ENCODE data around the gene BMPR1A. TPM values are rescaled to one million over a fixed set of nuclear protein-coding genes. Genes with fewer than 3 reads are reported as not detected.
"Not testable (repeated sequence)": the region's sequence is repeated elsewhere in the genome, so short reads cannot be mapped to it uniquely, and the experiment has no call there.

BMPR1A gene
- total and polyA plus RNA-seq, 2 experiments from 2014 or later: 14.2 to 82.5 TPM

DNA sequence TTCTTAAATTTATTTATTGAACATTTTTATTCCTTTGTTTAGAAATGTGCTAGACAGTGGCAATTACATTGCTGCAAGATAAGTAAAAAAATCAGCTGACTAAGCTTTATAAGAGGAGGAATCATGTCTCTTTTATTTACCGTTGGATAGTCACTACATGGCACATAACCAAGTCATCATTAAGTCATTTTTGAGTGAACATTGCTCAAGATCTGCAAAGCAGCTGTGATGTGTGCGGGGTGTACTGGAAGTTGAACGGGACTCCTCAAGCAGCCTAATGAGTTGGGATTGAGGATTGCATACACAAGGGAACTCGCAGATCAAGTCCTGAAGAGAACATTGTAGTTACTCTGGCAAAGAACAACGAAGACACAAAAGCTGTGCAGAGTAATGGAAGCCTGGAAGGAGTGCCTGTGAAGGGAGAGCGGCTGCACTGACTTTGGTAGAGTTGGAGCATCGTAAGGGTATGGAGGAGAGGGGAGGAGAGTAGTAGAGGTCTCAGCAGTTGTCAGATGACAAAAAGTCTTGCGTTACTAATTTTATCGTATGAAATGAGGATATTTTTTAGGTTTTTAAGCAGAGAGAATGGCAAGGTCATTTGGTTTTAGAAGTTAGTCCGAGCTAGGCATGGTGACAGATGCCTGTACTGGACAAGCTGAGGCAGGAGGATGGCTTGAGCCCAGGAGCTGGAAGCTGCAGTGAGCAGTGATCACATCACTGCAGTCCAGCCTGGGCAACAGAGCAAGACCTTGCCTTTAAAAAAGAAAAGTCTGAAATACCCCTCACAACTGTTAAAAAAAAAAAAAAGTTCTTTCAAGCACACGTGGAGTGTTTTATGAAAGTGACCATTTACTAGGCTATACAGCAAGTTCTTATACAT, 95.1 kb downstream of the BMPR1A start:
- Histone ChIP-seq H3K27me3 (ENCODE audit: insufficient read depth) (no peaks in the 10 kb centered on the region), H3K27ac (ENCODE audit: low read depth) (peak overlapping the region; percentile 94), H3K4me1 (ENCODE audit: insufficient read depth) (peaks cover 57% of the 10 kb centered on the region), H3K79me2 (replicated peaks; ENCODE audit: insufficient read depth) (peaks cover 63% of the 10 kb centered on the region), H3K36me3 (ENCODE audit: insufficient read depth) (peaks cover 4% of the 10 kb centered on the region; the same call in 1 of the 2 replicates), H3K9me2 (ENCODE audit: insufficient read depth) (no peaks in the 10 kb centered on the region), H3F3A (replicated peaks; ENCODE audit: low read depth) (no peaks in the 10 kb centered on the region), H2AFZ (no peak overlapping the region), H4K20me1 (replicated peaks; ENCODE audit: insufficient read depth) (no peaks in the 10 kb centered on the region), H3K4me2 (no peak overlapping the region), H3K4me3 (no peak overlapping the region)
- Mint-ChIP-seq H3K4me3 (no peak overlapping the region; the same call in 2 of the 3 replicates), H3K4me1 (peaks cover 58% of the 10 kb centered on the region), H3K27me3 (ENCODE audit: insufficient read depth, low read depth, poor library complexity) (peaks cover 9% of the 10 kb centered on the region), H3K36me3 (ENCODE audit: low read depth) (peaks cover 13% of the 10 kb centered on the region; the same call in 2 of the 3 replicates), H3K9me3 (no peaks in the 10 kb centered on the region), H3K27ac (peak overlapping the region; percentile 58)
- DNase-seq (ENCODE audit: low spot score) (no peak), ATAC-seq (peak; percentile 35)
- TF ChIP-seq EZH2phosphoT487 (IDR thresholded peaks at IDR 0.05; ENCODE audit: unreplicated experiment) (no peak), JUNB (IDR thresholded peaks at IDR 0.05; ENCODE audit: unreplicated experiment) (no peak), ZNF331 (CRISPR knock-in tag; IDR thresholded peaks at IDR 0.05; ENCODE audit: low read depth) (no peak), ZNF462 (CRISPR knock-in tag; IDR thresholded peaks at IDR 0.05) (no peak), STAT1 (IDR thresholded peaks at IDR 0.05; ENCODE audit: unreplicated experiment) (no peak), NANOG (IDR thresholded peaks at IDR 0.05; ENCODE audit: borderline replicate concordance) (no peak), POLR2AphosphoS5 (IDR thresholded peaks at IDR 0.05; ENCODE audit: low read depth) (no peak), ZNF114 (CRISPR knock-in tag; IDR thresholded peaks at IDR 0.05) (no peak), CREB1 (CRISPR knock-in tag; IDR thresholded peaks at IDR 0.05; ENCODE audit: low read depth) (no peak), CTCF (conservative IDR thresholded peaks at IDR 0.05; ENCODE audit: low read depth in 2 of 2) (no peak), ETS1 (IDR thresholded peaks at IDR 0.05) (no peak)

DNA sequence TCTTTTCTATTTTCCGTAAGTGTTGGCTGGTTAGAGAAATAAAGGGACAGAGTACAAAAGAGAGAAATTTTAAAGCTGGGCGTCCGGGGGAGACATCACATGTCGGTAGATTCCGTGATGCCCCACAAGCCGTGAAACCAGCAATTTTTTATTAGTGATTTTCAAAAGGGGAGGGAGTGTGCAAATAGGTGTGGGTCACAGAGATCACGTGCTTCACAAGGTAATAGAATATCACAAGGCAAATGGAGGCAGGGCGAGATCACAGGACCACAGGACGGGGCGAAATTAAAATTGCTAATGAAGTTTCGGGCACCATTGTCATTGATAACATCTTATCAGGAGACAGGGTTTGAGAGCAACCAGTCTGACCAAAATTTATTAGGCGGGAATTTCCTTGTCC, 97.2 kb downstream of the BMPR1A start:
- Mint-ChIP-seq H3K4me1 (peaks cover 68% of the 10 kb centered on the region), H3K4me3 (peak overlapping the region; percentile 47), H3K27ac (peak overlapping the region; percentile 96), H3K36me3 (ENCODE audit: low read depth) (peaks cover 23% of the 10 kb centered on the region)
- not testable (repeated sequence) for H3F3A ChIP-seq (replicated peaks; ENCODE audit: low read depth); H3K9me2 ChIP-seq (ENCODE audit: insufficient read depth); ATAC-seq; H4K20me1 ChIP-seq (replicated peaks; ENCODE audit: insufficient read depth); H2AFZ ChIP-seq; H3K9me3 Mint-ChIP-seq; DNase-seq (ENCODE audit: low spot score); H3K27me3 ChIP-seq (ENCODE audit: insufficient read depth); H3K27me3 Mint-ChIP-seq (ENCODE audit: insufficient read depth, low read depth, poor library complexity); H3K36me3 ChIP-seq (ENCODE audit: insufficient read depth)
- Histone ChIP-seq H3K4me3 (peak overlapping the region; percentile 24; the same call in 1 of the 2 replicates), H3K27ac (ENCODE audit: low read depth) (peak overlapping the region; percentile 97), H3K79me2 (replicated peaks; ENCODE audit: insufficient read depth) (peaks cover 52% of the 10 kb centered on the region), H3K4me1 (ENCODE audit: insufficient read depth) (peaks cover 69% of the 10 kb centered on the region), H3K4me2 (peak overlapping the region; percentile 59)
